Measurements from ENCODE around the gene ARHGAP25. TPM values are rescaled to one million over a fixed set of nuclear protein-coding genes. Genes with fewer than 3 reads are reported as not detected.

ARHGAP25 gene
- total RNA-seq, 1 donor from 2014 or later, result 5.8 TPM

DNA sequence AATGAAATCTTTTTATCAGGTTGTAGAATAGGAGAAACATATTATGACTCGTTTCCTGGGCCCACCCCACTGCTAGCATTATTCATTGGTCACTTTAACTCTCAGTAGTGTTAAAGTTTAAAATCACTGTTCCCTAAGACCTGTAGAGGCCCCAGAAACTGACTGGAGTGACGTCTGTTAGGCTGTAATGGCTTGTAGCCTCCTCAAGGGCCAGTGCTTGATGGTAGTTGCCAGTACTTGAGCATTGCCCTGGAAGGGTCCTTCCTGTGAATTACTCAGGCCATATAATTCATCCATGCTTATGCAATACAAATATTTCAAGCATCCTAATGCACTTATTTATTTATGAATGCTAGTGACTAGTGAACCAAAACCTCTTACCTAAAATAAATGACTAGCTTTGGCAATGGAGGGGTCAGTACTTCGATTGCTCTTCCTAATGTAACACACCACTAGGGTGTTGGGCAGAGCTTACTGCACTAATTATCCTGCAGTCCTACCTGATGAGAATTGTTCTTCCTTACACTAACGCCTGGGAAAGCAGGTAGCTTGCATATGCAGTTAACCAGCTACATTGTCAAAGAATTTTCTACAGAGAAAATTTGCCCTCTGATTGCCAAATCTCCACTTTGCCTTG, 31.2 kb downstream of the ARHGAP25 start:
- Histone ChIP-seq H2AFZ (replicated peaks) (no peak overlapping the region), H3K4me3 (no peak overlapping the region), H3K9ac (no peak overlapping the region)

DNA sequence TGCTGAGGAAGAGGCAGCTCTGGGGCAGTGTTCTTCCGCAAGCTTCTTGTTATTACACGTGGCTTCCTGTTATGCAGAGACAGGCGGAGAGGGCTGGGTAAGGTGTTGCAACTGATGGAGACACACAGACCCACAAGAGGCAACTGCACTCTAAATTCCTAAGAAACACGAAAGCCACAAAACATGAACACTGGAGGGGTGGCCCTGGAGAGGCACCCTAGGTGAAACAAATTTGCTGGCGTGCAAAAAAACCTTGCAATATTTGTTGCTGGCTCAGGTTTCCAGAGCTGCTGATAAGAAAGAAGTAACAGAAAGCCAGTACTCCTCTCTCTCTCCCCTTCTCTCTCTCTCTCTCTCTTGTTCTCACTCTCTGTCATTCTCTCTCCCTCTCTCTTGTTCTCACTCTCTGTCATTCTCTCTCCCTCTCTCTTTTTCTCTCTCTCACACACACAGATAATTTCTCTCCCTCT, 31.8 kb downstream of the ARHGAP25 start:
- no peak overlapping the region for H3K27ac Mint-ChIP-seq
- H3K4me3 Mint-ChIP-seq, result no peak overlapping the region
- DNase-seq (ENCODE audit: low spot score), result no peak
- no peaks in the 10 kb centered on the region for H3K4me1 Mint-ChIP-seq
- TF ChIP-seq EZH2phosphoT487 (IDR thresholded peaks at IDR 0.05) (no peak), EZH2 (IDR thresholded peaks at IDR 0.05) (no peak)
- TF ChIP-seq, protein P1, sequence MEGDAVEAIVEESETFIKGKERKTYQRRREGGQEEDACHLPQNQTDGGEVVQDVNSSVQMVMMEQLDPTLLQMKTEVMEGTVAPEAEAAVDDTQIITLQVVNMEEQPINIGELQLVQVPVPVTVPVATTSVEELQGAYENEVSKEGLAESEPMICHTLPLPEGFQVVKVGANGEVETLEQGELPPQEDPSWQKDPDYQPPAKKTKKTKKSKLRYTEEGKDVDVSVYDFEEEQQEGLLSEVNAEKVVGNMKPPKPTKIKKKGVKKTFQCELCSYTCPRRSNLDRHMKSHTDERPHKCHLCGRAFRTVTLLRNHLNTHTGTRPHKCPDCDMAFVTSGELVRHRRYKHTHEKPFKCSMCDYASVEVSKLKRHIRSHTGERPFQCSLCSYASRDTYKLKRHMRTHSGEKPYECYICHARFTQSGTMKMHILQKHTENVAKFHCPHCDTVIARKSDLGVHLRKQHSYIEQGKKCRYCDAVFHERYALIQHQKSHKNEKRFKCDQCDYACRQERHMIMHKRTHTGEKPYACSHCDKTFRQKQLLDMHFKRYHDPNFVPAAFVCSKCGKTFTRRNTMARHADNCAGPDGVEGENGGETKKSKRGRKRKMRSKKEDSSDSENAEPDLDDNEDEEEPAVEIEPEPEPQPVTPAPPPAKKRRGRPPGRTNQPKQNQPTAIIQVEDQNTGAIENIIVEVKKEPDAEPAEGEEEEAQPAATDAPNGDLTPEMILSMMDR (IDR thresholded peaks at IDR 0.05), result no peak
- Histone ChIP-seq H3K27ac (no peak overlapping the region), H4K20me1 (ENCODE audit: low read depth) (no peaks in the 10 kb centered on the region), H3K4me1 (no peaks in the 10 kb centered on the region), H3K79me2 (ENCODE audit: low read depth) (no peaks in the 10 kb centered on the region), H3K4me2 (no peak overlapping the region), H3F3A (ENCODE audit: low read depth) (no peaks in the 10 kb centered on the region), H3K27me3 (no peaks in the 10 kb centered on the region), H3K9me3 (ENCODE audit: low read depth) (no peaks in the 10 kb centered on the region), H2AFZ (replicated peaks) (no peak overlapping the region), H3K9ac (no peak overlapping the region), H3K4me3 (no peak overlapping the region), H3K36me3 (no peaks in the 10 kb centered on the region)
- no peaks in the 10 kb centered on the region for H3K9me3 Mint-ChIP-seq
- H3K36me3 Mint-ChIP-seq, result no peaks in the 10 kb centered on the region
- H3K27me3 Mint-ChIP-seq (ENCODE audit: insufficient read depth, low read depth), result no peaks in the 10 kb centered on the region

More for the DNA sequence above, 31.2 kb downstream of the ARHGAP25 start:
- no peak for DNase-seq (ENCODE audit: low spot score)
- no peaks in the 10 kb centered on the region for H3K36me3 Mint-ChIP-seq
- Histone ChIP-seq H4K20me1 (ENCODE audit: low read depth) (no peaks in the 10 kb centered on the region), H3K36me3 (no peaks in the 10 kb centered on the region), H3K27ac (no peak overlapping the region), H3K4me1 (no peaks in the 10 kb centered on the region), H3K79me2 (ENCODE audit: low read depth) (no peaks in the 10 kb centered on the region), H3K27me3 (no peaks in the 10 kb centered on the region), H3K9me3 (ENCODE audit: low read depth) (no peaks in the 10 kb centered on the region), H3F3A (ENCODE audit: low read depth) (no peaks in the 10 kb centered on the region), H3K4me2 (no peak overlapping the region)
- H3K4me1 Mint-ChIP-seq, result no peaks in the 10 kb centered on the region
- TF ChIP-seq EZH2 (IDR thresholded peaks at IDR 0.05) (no peak), EZH2phosphoT487 (IDR thresholded peaks at IDR 0.05) (no peak)
- TF ChIP-seq, protein P1 (IDR thresholded peaks at IDR 0.05), result no peak
- no peak overlapping the region for H3K27ac Mint-ChIP-seq
- H3K27me3 Mint-ChIP-seq (ENCODE audit: insufficient read depth, low read depth), result no peaks in the 10 kb centered on the region
- H3K9me3 Mint-ChIP-seq, result no peaks in the 10 kb centered on the region
- no peak overlapping the region for H3K4me3 Mint-ChIP-seq

DNA sequence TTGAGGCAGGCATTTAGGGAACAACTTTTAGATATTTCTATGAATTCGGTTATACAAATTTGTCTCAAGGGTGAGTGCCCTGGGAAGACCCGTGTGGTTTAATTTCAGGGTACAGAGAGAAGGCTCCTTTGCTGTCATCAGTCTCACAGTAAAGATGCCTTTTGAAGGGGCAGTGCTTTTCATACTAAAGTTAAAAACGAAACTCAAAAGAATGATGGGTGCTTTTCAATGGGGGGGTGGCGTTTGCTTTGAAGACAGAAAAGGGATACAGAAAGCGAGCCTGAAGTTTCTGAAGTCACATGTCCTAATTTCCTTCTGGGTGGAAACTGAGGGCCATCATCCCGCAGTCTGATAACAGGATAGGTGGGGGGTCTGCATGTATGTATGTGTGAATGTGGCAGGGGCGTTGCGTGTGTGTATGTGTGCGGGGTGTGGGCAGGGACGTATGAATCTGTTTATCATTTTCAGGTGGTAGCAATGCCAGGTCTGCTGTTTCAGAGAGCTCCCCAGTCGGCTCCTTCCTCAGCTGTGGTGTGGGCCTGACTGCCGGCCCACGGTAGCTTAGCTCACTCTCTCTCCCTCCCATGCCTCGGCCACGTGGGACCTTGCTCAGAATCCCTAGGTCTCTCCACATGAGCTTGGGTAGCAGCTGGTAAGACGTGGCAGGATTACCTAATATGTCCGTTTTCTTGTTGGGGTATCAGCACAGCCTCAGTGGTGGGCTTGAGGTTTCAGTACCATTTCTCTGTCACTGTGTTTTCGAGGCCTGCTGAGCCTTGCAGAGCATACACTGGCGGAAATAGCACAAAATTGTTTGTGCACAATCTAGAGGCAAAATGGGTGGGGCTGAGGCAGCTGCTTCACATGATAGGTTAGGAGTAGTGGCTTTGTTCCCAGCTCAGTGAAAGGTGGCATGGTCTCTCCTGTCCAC, 32.7 kb downstream of the ARHGAP25 start:
- H3K4me1 Mint-ChIP-seq, result no peaks in the 10 kb centered on the region
- H4K20me1 ChIP-seq (ENCODE audit: low read depth), result no peaks in the 10 kb centered on the region
- TF ChIP-seq EZH2phosphoT487 (IDR thresholded peaks at IDR 0.05) (no peak), EZH2 (IDR thresholded peaks at IDR 0.05) (no peak)
- TF ChIP-seq, protein P1 (IDR thresholded peaks at IDR 0.05), result no peak
- H3K36me3 ChIP-seq, result no peaks in the 10 kb centered on the region
- H3F3A ChIP-seq (ENCODE audit: low read depth), result no peaks in the 10 kb centered on the region
- no peak for DNase-seq (ENCODE audit: low spot score)
- H3K27me3 Mint-ChIP-seq (ENCODE audit: insufficient read depth, low read depth), result no peaks in the 10 kb centered on the region
- H3K4me3 ChIP-seq, result no peak overlapping the region
- H3K9me3 Mint-ChIP-seq, result no peaks in the 10 kb centered on the region
- no peaks in the 10 kb centered on the region for H3K27me3 ChIP-seq
- H3K79me2 ChIP-seq (ENCODE audit: low read depth), result no peaks in the 10 kb centered on the region
- no peaks in the 10 kb centered on the region for H3K4me1 ChIP-seq
- H3K4me3 Mint-ChIP-seq, result no peak overlapping the region
- no peak overlapping the region for H3K27ac ChIP-seq
- H3K9me3 ChIP-seq (ENCODE audit: low read depth), result no peaks in the 10 kb centered on the region
- H2AFZ ChIP-seq (replicated peaks), result no peak overlapping the region
- H3K9ac ChIP-seq, result no peak overlapping the region
- H3K36me3 Mint-ChIP-seq, result no peaks in the 10 kb centered on the region
- H3K27ac Mint-ChIP-seq, result no peak overlapping the region
- H3K4me2 ChIP-seq, result no peak overlapping the region
